DOHH2 (cell line): Measurements from ENCODE around the gene ZBTB7C.

Source experiments
- H3F3A ChIP-seq: fragments of 200-600 bp; sonication (generic), shearing (Covaris generic); 2 replicates; pipeline ENCODE4 v1.6.0; 2016; ENCODE audit warnings: antibody characterized with exemption, mild to moderate bottlenecking; ENCODE audit not compliant: control insufficient read depth, insufficient read depth
- H3K27ac ChIP-seq: fragments of 200-600 bp; sonication (generic); 2 replicates; pipeline ENCODE4 v1.5.1; 2014; ENCODE audit warnings: low read depth, mild to moderate bottlenecking, low read length, moderate library complexity
- H3K27me3 ChIP-seq: fragments of 200-600 bp; sonication (generic); 2 replicates; pipeline ENCODE4 v1.6.1; 2014; ENCODE audit warnings: mild to moderate bottlenecking, low read length, mixed read lengths; ENCODE audit not compliant: control insufficient read depth
- H3K36me3 ChIP-seq: fragments of 200-600 bp; sonication (generic); 2 replicates; pipeline ENCODE4 v1.6.1; 2014; ENCODE audit warnings: mild to moderate bottlenecking, low read length, moderate library complexity, mixed read lengths; ENCODE audit not compliant: control insufficient read depth
- H3K4me1 ChIP-seq: fragments of 200-600 bp; sonication (generic); 2 replicates; pipeline ENCODE4 v1.6.1; 2014; ENCODE audit warnings: mild to moderate bottlenecking, low read length, mixed read lengths; ENCODE audit not compliant: control insufficient read depth
- H3K4me2 ChIP-seq: fragments of 200-600 bp; sonication (generic); 2 replicates; pipeline ENCODE4 v1.6.0; 2014; ENCODE audit warnings: mild to moderate bottlenecking, low read length, moderate library complexity
- H3K4me3 ChIP-seq: fragments of 200-600 bp; sonication (generic); 2 replicates; pipeline ENCODE4 v1.5.1; 2014; ENCODE audit warnings: mild to moderate bottlenecking, low read length, mixed read lengths
- H3K79me2 ChIP-seq: fragments of 200-600 bp; sonication (generic); 2 replicates; pipeline ENCODE4 v1.6.1; 2014; ENCODE audit warnings: mild to moderate bottlenecking, low read length, mixed read lengths; ENCODE audit not compliant: control insufficient read depth
- H3K9me2 ChIP-seq: fragments of 200-600 bp; sonication (generic); replicated peaks from 2 replicates; pipeline ENCODE4 v1.6.1; 2014; ENCODE audit warnings: mild to moderate bottlenecking, low read length, mixed read lengths; ENCODE audit not compliant: control insufficient read depth
- H3K9me3 ChIP-seq: fragments of 200-600 bp; sonication (generic); 2 replicates; pipeline ENCODE4 v1.6.1; 2014; ENCODE audit warnings: antibody characterized with exemption, low read length, mixed read lengths; ENCODE audit not compliant: control insufficient read depth, insufficient read depth
- H4K20me1 ChIP-seq: fragments of 200-600 bp; sonication (generic); 2 replicates; pipeline ENCODE4 v1.6.0; 2014; ENCODE audit warnings: low read depth, mild to moderate bottlenecking, antibody characterized with exemption, low read length, moderate library complexity; ENCODE audit not compliant: control insufficient read depth, insufficient read depth
- EZH2phosphoT487 ChIP-seq: fragments of 200-600 bp; sonication (generic); IDR thresholded peaks from 2 replicates; pipeline ENCODE4 v1.6.1; 2017; ENCODE audit warnings: borderline replicate concordance, mild to moderate bottlenecking, antibody characterized with exemption, low read length, moderate library complexity, mixed read lengths
- TF ChIP-seq, protein P1 (sequence below): fragments of 200-600 bp; sonication (generic); IDR thresholded peaks from one replicate; pipeline ENCODE4 v1.5.1; 2014; ENCODE audit warnings: antibody characterized with exemption, mild to moderate bottlenecking, low read depth, low read length; ENCODE audit not compliant: poor library complexity, severe bottlenecking

ZBTB7C gene

DNA sequence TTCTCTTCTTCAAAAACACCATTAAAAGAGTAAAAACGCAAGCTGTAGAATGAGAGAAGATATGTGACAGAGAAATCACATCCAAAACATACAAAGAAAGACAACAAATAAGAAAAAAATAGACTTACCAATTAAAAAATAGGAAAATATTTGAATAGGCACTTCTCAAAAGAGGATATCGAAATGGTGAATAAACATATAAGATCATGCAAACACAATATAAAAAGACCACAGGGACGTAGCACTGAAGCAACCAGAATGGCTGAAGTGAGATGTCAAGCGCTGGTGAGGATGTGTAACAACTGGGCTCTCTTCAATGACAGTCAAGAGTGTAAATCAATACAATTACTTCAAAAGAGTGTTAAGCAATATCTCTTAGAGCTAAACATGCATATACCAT is 202.3 kb downstream of the ZBTB7C start:
- no peaks in the 10 kb centered on the region for H3K9me2 ChIP-seq
- no peak overlapping the region for H3K27ac ChIP-seq
- H3K79me2 ChIP-seq, result no peaks in the 10 kb centered on the region
- H3K4me2 ChIP-seq, result no peak overlapping the region
- no peaks in the 10 kb centered on the region for H3K36me3 ChIP-seq
- H3K4me3 ChIP-seq, result no peak overlapping the region
- H3K9me3 ChIP-seq, result no peaks in the 10 kb centered on the region
- no peak for TF ChIP-seq EZH2phosphoT487
- TF ChIP-seq, protein P1, sequence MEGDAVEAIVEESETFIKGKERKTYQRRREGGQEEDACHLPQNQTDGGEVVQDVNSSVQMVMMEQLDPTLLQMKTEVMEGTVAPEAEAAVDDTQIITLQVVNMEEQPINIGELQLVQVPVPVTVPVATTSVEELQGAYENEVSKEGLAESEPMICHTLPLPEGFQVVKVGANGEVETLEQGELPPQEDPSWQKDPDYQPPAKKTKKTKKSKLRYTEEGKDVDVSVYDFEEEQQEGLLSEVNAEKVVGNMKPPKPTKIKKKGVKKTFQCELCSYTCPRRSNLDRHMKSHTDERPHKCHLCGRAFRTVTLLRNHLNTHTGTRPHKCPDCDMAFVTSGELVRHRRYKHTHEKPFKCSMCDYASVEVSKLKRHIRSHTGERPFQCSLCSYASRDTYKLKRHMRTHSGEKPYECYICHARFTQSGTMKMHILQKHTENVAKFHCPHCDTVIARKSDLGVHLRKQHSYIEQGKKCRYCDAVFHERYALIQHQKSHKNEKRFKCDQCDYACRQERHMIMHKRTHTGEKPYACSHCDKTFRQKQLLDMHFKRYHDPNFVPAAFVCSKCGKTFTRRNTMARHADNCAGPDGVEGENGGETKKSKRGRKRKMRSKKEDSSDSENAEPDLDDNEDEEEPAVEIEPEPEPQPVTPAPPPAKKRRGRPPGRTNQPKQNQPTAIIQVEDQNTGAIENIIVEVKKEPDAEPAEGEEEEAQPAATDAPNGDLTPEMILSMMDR, result no peak
- H3F3A ChIP-seq, result no peaks in the 10 kb centered on the region
- no peaks in the 10 kb centered on the region for H4K20me1 ChIP-seq
- peaks cover 3% of the 10 kb centered on the region; the same call in 1 of the 2 replicates for H3K27me3 ChIP-seq
- H3K4me1 ChIP-seq, result no peaks in the 10 kb centered on the region

DNA sequence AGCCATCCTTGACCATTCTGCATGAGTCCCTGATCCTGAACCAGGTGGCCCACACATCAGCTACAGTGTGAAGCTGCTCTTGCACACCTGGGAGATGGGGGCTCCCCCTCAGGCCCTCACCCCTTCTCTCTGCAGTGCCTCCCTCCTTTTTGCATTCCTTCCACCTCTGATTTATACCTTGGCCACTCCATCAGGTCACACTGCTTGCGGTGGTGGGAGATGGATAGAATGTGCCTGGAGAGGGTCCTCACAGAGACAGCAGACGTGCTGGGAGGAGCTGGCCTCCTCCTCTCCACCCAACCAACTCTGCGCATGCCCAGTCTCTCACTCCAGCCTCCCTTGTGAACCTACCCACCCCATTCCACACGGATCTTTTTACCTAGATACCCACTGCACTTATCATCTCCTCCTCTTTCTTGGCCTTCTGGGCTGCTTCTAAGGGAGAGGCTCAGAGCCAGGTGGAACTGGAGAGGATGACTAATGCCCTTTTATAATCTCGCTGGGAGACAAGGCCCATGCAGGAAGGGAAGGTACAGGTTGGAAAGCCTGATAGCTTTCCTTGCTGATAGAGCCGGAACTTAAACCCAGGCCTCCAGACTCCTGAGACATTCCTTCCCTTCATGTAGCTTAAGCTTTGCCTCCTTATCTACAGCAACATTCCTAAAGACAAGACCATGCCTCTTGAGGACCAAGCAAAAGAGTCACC is 205.1 kb downstream of the ZBTB7C start:
- H3K4me3 ChIP-seq, result no peak overlapping the region

DNA sequence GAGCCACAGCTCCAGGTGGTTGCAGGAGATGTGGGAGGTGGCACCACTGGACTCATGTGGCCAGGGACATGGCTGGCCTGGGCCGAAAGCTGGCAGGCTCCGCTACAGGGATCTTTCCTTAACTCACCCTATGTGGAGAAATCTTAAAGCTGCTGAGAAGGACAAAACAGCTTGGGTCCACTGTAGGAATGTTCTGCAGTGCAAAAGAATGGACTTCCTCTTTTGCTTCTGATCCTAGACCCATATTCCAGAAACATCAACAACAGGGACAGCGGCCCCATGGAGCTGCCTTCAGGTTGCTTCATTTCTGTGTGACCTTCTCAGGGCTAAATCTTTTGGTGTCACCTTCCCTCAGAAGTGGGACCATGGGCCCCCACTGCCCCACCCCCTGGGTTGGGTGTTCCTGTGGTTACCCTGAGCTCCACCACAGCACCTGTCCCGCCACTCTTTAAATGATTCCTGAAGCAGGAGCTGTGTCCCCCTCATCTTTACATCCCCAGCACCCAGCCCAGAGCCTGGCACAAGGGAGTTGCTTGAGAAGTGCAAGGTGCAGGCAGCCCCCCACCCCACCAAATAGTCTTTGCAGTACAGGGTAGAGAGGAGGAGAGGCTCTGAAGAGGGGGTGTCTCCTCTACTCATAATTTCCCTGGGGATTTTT is 205.8 kb downstream of the ZBTB7C start:
- H3K36me3 ChIP-seq, result no peaks in the 10 kb centered on the region
- H3K9me2 ChIP-seq, result no peaks in the 10 kb centered on the region
- H3K79me2 ChIP-seq, result no peaks in the 10 kb centered on the region
- no peak overlapping the region for H3K4me3 ChIP-seq
- no peaks in the 10 kb centered on the region for H3F3A ChIP-seq
- H3K4me2 ChIP-seq, result no peak overlapping the region
- H3K9me3 ChIP-seq, result no peaks in the 10 kb centered on the region
- TF ChIP-seq EZH2phosphoT487, result no peak
- TF ChIP-seq, protein P1, result no peak
- H3K27me3 ChIP-seq, result peaks cover 6% of the 10 kb centered on the region
- no peaks in the 10 kb centered on the region for H4K20me1 ChIP-seq
- no peaks in the 10 kb centered on the region for H3K4me1 ChIP-seq
- no peak overlapping the region for H3K27ac ChIP-seq

More for the DNA sequence above, 205.1 kb downstream of the ZBTB7C start:
- Histone ChIP-seq H3K27me3 (peaks cover 6% of the 10 kb centered on the region), H3F3A (no peaks in the 10 kb centered on the region), H3K27ac (no peak overlapping the region), H3K9me3 (no peaks in the 10 kb centered on the region), H3K4me1 (no peaks in the 10 kb centered on the region), H3K9me2 (no peaks in the 10 kb centered on the region), H3K79me2 (no peaks in the 10 kb centered on the region), H3K4me2 (no peak overlapping the region), H3K36me3 (no peaks in the 10 kb centered on the region), H4K20me1 (no peaks in the 10 kb centered on the region)
- TF ChIP-seq EZH2phosphoT487, result no peak
- TF ChIP-seq, protein P1, result no peak
